ENCODE results near the gene SLC9A2. TPM values are rescaled to one million over a fixed set of nuclear protein-coding genes. Genes with fewer than 3 reads are reported as not detected.
A peak's percentile ranks its signal among the peaks of the same experiment; 100 is the strongest.

Gene SLC9A2
- total RNA-seq, 1 donor from 2014 or later: 2.1 TPM

- no peak overlapping the region for H3K4me3 ChIP-seq (ENCODE audit: low read length in 3 of 3)
- no peaks in the 10 kb centered on the region for H3K9me3 ChIP-seq (ENCODE audit: control insufficient read depth in 3 of 3, low read length in 3 of 3)
- H3K27ac ChIP-seq (ENCODE audit: low read depth, low read length): no peak overlapping the region
- H3K9ac ChIP-seq (ENCODE audit: low read depth in 1 of 3, low read length in 3 of 3): no peak overlapping the region
- H3K4me1 ChIP-seq (ENCODE audit: control insufficient read depth in 3 of 3, insufficient read depth in 3 of 3, low read length in 3 of 3): peaks cover 0 to 9% (median 4%) of the 10 kb centered on the region in 3 donors
- H3K36me3 ChIP-seq (ENCODE audit: control insufficient read depth in 3 of 3, insufficient read depth in 3 of 3, low read length in 3 of 3): peaks cover 16 to 36% (median 21%) of the 10 kb centered on the region in 3 donors
- no peaks in the 10 kb centered on the region for H3K27me3 ChIP-seq (ENCODE audit: control insufficient read depth in 3 of 3, insufficient read depth in 3 of 3, low read length in 3 of 3)
Measured at GRCh38 chr2:102718387-102719316, 99.3 kb downstream of the SLC9A2 start.

DNA sequence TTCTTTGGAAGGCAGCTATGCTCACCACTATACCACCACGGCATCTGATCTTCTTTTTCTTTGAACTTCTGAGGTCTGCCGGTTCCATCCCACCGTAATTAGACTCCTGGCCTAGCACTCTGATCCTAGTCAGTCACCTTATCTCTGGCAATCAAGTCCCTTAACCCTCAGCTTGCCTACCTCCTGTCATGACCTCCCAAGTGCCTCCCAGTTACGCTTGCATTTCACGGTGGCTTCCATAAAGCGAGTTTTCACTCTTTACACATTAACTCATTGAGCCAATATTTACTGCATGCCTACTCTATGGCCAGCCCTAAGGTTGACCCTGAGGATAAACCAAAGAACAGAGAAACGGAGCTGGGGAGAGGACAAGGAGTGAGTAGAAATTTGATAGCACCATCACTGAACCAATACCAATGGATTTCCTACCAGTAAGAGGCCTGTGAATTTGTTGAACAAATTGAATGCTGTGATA lies 104.7 kb downstream of the SLC9A2 start:
- peaks cover 15 to 47% (median 34%) of the 10 kb centered on the region in 3 donors for H3K36me3 ChIP-seq (ENCODE audit: control insufficient read depth in 3 of 3, insufficient read depth in 3 of 3, low read length in 3 of 3)

DNA sequence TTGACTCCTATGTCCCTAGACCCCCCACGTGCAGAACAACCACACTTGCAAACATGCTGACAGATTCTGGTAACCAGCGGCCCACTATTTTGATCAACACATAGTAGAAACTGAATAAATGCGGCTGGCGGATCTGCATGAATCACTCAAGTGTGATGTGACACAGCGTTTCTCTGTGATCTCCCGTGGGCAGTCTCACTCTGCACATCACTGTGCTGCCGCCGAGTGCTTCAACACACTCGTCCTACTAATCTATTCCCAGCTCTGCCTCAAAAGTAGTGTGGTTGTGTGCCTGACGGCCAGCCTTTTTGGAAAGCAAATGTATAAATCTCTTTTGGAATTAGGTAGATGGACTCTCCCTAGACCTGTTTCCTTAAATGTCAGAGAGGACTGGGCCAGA lies 105.2 kb downstream of the SLC9A2 start:
- H3K4me3 ChIP-seq (ENCODE audit: low read length in 3 of 3): no peak overlapping the region
- H3K27ac ChIP-seq (ENCODE audit: low read depth, low read length): no peak overlapping the region
- H3K4me1 ChIP-seq (ENCODE audit: control insufficient read depth in 3 of 3, insufficient read depth in 3 of 3, low read length in 3 of 3): peaks cover 0 to 5% (median 2%) of the 10 kb centered on the region in 3 donors
- H3K27me3 ChIP-seq (ENCODE audit: control insufficient read depth in 3 of 3, insufficient read depth in 3 of 3, low read length in 3 of 3): no peaks in the 10 kb centered on the region
- peaks cover 15 to 46% (median 33%) of the 10 kb centered on the region in 3 donors for H3K36me3 ChIP-seq (ENCODE audit: control insufficient read depth in 3 of 3, insufficient read depth in 3 of 3, low read length in 3 of 3)
- no peak overlapping the region for H3K9ac ChIP-seq (ENCODE audit: low read depth in 1 of 3, low read length in 3 of 3)
- H3K9me3 ChIP-seq (ENCODE audit: control insufficient read depth in 3 of 3, low read length in 3 of 3): no peaks in the 10 kb centered on the region

More for the DNA sequence above, 104.7 kb downstream of the SLC9A2 start:
- H3K9ac ChIP-seq (ENCODE audit: low read depth in 1 of 3, low read length in 3 of 3): no peak overlapping the region
- H3K27ac ChIP-seq (ENCODE audit: low read depth, low read length): no peak overlapping the region
- H3K27me3 ChIP-seq (ENCODE audit: control insufficient read depth in 3 of 3, insufficient read depth in 3 of 3, low read length in 3 of 3): no peaks in the 10 kb centered on the region
- H3K4me1 ChIP-seq (ENCODE audit: control insufficient read depth in 3 of 3, insufficient read depth in 3 of 3, low read length in 3 of 3): peaks cover 0 to 5% (median 2%) of the 10 kb centered on the region in 3 donors
- no peaks in the 10 kb centered on the region for H3K9me3 ChIP-seq (ENCODE audit: control insufficient read depth in 3 of 3, low read length in 3 of 3)
- no peak overlapping the region for H3K4me3 ChIP-seq (ENCODE audit: low read length in 3 of 3)

GRCh38 chr2:102726128-102727087 lies 107.1 kb downstream of the SLC9A2 start:
- Histone ChIP-seq H3K4me1 (ENCODE audit: control insufficient read depth in 3 of 3, insufficient read depth in 3 of 3, low read length in 3 of 3) (peaks cover 0 to 5% (median 2%) of the 10 kb centered on the region in 3 donors), H3K4me3 (ENCODE audit: low read length in 3 of 3) (no peak overlapping the region), H3K9ac (ENCODE audit: low read depth in 1 of 3, low read length in 3 of 3) (no peak overlapping the region), H3K9me3 (ENCODE audit: control insufficient read depth in 3 of 3, low read length in 3 of 3) (no peaks in the 10 kb centered on the region), H3K27ac (ENCODE audit: low read depth, low read length) (no peak overlapping the region), H3K27me3 (ENCODE audit: control insufficient read depth in 3 of 3, insufficient read depth in 3 of 3, low read length in 3 of 3) (no peaks in the 10 kb centered on the region), H3K36me3 (ENCODE audit: control insufficient read depth in 3 of 3, insufficient read depth in 3 of 3, low read length in 3 of 3) (peaks cover 15 to 47% (median 30%) of the 10 kb centered on the region in 3 donors)

DNA sequence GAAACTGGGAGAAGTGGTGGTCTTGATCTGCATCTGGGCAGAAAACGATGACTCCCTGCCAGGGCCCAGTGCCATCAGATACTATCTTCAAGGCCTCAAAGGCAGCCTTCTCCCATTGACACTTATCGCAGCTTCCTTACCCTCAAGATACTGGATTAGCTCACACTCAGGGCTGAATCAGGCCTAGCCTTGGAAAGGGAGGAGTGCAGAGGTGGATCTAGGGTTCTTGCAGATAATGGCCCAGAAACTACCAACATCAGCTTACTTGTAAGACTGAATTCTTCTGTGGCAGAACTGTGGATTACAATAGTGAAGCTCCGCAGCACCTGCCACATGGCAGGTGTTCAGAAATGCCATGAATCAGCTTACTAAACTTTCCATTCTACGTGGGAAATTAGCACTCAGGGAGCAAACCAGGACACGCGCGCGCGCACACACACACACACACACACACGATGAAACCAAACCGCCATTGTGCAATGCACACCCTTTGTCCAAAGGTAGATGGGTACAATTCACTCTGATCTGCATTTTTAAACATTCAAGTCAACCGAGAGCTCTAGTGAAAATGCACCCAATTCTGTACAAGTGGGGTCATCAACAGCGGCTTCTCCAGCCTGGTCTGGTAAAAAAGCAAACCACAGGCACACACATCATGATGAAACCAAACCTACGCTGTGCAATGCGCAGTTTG lies 116.2 kb downstream of the SLC9A2 start:
- peak overlapping the region; percentile 69 for H3K27ac ChIP-seq (ENCODE audit: low read depth, low read length)
- H3K9ac ChIP-seq (ENCODE audit: low read depth in 1 of 3, low read length in 3 of 3): peak overlapping the region; percentile 80 to 90 (median 89)
- H3K9me3 ChIP-seq (ENCODE audit: control insufficient read depth in 3 of 3, low read length in 3 of 3): no peaks in the 10 kb centered on the region

GRCh38 chr2:102736110-102736409 lies 116.7 kb downstream of the SLC9A2 start:
- H3K36me3 ChIP-seq (ENCODE audit: control insufficient read depth in 3 of 3, insufficient read depth in 3 of 3, low read length in 3 of 3): peaks cover 0 to 7% (median 5%) of the 10 kb centered on the region in 3 donors
- peak overlapping the region; percentile 69 for H3K27ac ChIP-seq (ENCODE audit: low read depth, low read length)
- H3K4me1 ChIP-seq (ENCODE audit: control insufficient read depth in 3 of 3, insufficient read depth in 3 of 3, low read length in 3 of 3): peaks cover 11 to 27% (median 18%) of the 10 kb centered on the region in 3 donors
- no peaks in the 10 kb centered on the region for H3K27me3 ChIP-seq (ENCODE audit: control insufficient read depth in 3 of 3, insufficient read depth in 3 of 3, low read length in 3 of 3)
- no peaks in the 10 kb centered on the region for H3K9me3 ChIP-seq (ENCODE audit: control insufficient read depth in 3 of 3, low read length in 3 of 3)
- peak overlapping the region; percentile 89 to 94 (median 92) for H3K4me3 ChIP-seq (ENCODE audit: low read length in 3 of 3)
- H3K9ac ChIP-seq (ENCODE audit: low read depth in 1 of 3, low read length in 3 of 3): peak overlapping the region; percentile 80 to 90 (median 89)

More for the DNA sequence above, 116.2 kb downstream of the SLC9A2 start:
- H3K36me3 ChIP-seq (ENCODE audit: control insufficient read depth in 3 of 3, insufficient read depth in 3 of 3, low read length in 3 of 3): peaks cover 0 to 8% (median 7%) of the 10 kb centered on the region in 3 donors
- peak overlapping the region; percentile 89 to 94 (median 92) for H3K4me3 ChIP-seq (ENCODE audit: low read length in 3 of 3)
- no peaks in the 10 kb centered on the region for H3K27me3 ChIP-seq (ENCODE audit: control insufficient read depth in 3 of 3, insufficient read depth in 3 of 3, low read length in 3 of 3)
- peaks cover 11 to 27% (median 18%) of the 10 kb centered on the region in 3 donors for H3K4me1 ChIP-seq (ENCODE audit: control insufficient read depth in 3 of 3, insufficient read depth in 3 of 3, low read length in 3 of 3)

GRCh38 chr2:102736410-102737409 lies 117.4 kb downstream of the SLC9A2 start:
- H3K4me3 ChIP-seq (ENCODE audit: low read length in 3 of 3): peak overlapping the region; percentile 89 to 94 (median 92)
- H3K4me1 ChIP-seq (ENCODE audit: control insufficient read depth in 3 of 3, insufficient read depth in 3 of 3, low read length in 3 of 3): peaks cover 11 to 27% (median 18%) of the 10 kb centered on the region in 3 donors
- peak overlapping the region; percentile 80 to 90 (median 89) for H3K9ac ChIP-seq (ENCODE audit: low read depth in 1 of 3, low read length in 3 of 3)
- H3K36me3 ChIP-seq (ENCODE audit: control insufficient read depth in 3 of 3, insufficient read depth in 3 of 3, low read length in 3 of 3): peaks cover 0 to 4% (median 2%) of the 10 kb centered on the region in 3 donors
- H3K27ac ChIP-seq (ENCODE audit: low read depth, low read length): peak overlapping the region; percentile 69
- no peaks in the 10 kb centered on the region for H3K27me3 ChIP-seq (ENCODE audit: control insufficient read depth in 3 of 3, insufficient read depth in 3 of 3, low read length in 3 of 3)
- H3K9me3 ChIP-seq (ENCODE audit: control insufficient read depth in 3 of 3, low read length in 3 of 3): no peaks in the 10 kb centered on the region

- Histone ChIP-seq H3K27ac (ENCODE audit: low read depth, low read length) (no peak overlapping the region), H3K36me3 (ENCODE audit: control insufficient read depth in 3 of 3, insufficient read depth in 3 of 3, low read length in 3 of 3) (no peaks in the 10 kb centered on the region), H3K4me3 (ENCODE audit: low read length in 3 of 3) (peak overlapping the region; percentile 89 to 94 (median 92)), H3K9ac (ENCODE audit: low read depth in 1 of 3, low read length in 3 of 3) (peak overlapping the region in 1 of 3 donors; percentile 90), H3K4me1 (ENCODE audit: control insufficient read depth in 3 of 3, insufficient read depth in 3 of 3, low read length in 3 of 3) (peaks cover 11 to 27% (median 18%) of the 10 kb centered on the region in 3 donors), H3K27me3 (ENCODE audit: control insufficient read depth in 3 of 3, insufficient read depth in 3 of 3, low read length in 3 of 3) (no peaks in the 10 kb centered on the region), H3K9me3 (ENCODE audit: control insufficient read depth in 3 of 3, low read length in 3 of 3) (no peaks in the 10 kb centered on the region)
Measured at GRCh38 chr2:102737431-102737830, 118.1 kb downstream of the SLC9A2 start.

Measured in skeletal muscle tissue (tissue), 4 donors.